HG03460 (cell line): ENCODE measurements around the gene C15orf39.

Experiments used
- ATAC-seq: cut with Tn5 transposase; IDR thresholded peaks from one replicate; pipeline ENCODE4 v1.9.1; 2021; ENCODE audit not compliant: unreplicated experiment

Gene C15orf39

DNA sequence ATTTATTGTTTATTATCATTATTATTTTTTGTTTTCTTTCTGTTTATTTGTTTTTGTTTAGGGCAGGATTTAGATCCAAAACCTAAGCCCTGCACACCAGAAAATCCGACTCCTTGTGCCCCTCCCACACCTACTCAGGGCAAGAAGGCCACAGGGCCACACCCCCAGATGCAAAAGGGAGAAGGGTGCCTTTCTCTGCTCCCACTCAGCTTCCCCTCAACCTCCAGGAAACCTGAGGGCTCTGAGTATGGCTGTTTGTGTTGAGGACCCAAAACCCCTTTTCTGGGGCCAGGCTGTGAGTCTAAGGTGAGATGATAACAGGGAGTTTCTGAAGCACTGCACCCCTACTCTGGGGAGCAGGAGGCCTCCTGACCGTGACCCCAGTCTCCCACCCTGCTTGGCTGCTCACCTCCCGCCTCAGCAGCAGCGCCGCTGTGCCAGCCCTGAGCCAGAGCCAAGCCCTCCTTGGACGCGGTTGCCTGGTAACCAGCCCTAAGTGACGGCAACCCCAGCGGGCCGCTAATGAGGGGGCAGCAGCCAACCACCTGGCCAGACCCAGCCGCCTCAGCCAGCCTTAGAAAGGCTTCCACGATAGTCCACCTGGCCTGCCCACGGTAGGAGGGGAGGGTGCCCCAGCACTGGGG lies 6.4 kb upstream of the C15orf39 start:
- ATAC-seq: no peak

DNA sequence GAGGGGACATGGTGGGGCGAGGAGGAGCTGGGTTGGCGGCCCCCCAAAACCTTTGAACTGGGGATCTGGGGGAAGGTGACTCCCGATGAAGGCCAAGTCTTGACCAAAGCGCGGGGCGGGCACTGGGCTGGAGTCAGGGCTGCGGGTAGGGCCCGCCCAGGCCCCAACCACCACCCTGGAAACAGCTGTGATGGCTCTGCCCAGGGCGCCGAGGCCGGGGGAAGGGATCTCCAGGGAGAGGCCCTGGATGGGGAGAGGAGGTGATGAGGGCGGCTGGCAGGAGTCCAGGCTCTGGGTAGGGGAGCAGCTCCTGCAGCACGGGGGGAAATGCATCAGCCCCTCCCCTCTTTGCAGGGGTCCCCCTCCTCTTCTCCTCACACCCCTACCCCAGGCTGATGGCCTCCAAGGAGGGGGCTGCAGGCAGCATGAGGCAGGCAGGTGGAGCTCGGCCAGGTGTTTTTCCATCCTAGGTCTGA lies 5.9 kb upstream of the C15orf39 start:
- no peak for ATAC-seq

GRCh38 chr15:75197062-75197630 lies 4.5 kb upstream of the C15orf39 start:
- ATAC-seq: no peak

GRCh38 chr15:75198560-75199356 lies 2.9 kb upstream of the C15orf39 start:
- ATAC-seq: no peak

DNA sequence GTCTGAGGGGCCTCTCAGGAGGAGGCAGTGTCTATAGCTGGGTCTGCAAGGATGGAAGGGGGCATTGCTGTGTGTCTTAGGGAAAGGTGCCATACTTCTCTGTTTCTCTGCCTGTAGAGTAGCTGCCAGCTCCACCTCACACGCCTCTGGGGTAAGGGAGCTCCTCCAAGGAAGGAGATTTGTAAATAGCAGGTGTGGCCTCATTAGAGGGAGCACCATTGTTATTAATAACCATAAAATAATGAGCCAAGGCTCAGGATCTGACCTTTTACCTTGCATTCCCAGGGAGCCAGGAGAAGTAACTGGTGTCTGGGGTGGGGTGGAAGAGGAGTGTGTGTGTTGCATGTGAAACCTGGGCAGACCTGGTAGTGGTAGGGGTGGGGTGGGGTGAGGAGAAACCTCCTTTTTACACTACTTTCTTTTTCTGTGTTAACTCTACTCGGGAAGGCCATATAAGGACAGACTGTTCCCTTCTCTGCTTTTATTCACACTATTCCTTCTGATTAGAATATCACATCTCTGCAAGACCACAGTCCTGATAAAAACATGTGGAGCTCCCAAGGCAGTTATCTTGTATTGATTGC lies 2.2 kb upstream of the C15orf39 start:
- no peak for ATAC-seq

DNA sequence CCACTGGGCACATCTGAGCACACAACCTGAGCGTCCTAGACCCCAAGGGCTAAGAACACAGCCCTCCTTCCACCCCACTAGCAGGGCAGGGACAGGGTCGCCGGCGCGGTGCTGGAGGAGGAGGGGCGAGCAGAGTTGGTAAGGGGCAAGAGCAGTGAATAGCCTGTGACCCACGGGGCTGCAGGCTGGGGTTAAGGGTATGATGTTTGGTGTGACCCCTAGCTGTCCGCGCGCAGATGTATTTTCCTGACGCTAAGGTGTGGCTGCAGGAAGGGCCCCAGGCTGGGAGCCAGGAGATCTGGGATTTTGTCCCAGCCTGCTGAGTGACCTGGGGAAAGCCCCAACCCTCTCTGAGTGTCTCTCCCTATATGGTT lies 1.3 kb upstream of the C15orf39 start:
- no peak for ATAC-seq

DNA sequence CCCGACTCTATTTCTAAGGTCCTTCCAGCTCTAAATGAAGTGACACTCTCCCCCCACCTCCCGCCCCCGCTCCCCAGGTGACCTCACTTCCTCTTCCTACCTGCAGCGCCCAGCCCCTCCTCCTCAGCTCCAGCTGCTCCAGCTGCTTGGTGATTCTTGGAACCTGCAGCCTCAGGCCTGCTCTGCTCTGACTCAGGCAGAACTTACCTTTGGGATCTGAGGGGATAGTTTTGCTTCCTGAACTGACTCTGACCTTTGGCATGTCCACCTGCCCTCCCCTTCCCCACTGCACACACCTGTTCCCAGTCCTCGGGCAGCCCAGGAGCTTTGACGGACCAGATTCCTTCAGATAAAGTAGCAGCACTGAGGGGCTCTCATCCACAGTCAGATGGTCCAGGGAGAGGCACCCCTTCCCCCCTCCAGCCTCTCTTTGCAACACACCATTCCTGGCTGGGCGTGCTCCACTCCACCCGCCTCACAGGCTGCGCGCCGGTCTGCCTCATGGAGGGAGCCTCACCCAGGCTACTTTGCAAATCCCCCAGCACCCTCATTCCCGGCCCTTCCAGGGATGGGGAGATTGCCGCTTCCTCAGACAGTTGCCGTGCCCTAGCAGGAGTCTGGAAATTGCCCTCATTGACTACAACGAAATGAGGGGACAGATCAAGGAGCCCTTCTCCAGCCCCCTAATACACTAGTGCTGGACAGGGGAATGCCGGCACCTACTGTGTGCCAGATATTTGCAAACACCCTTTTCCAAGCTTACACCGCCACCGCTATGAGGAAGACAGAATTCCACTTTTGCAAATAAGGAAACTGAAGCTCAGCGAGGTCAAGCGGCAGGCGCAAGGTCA lies 692 bp upstream of the C15orf39 start:
- no peak for ATAC-seq

DNA sequence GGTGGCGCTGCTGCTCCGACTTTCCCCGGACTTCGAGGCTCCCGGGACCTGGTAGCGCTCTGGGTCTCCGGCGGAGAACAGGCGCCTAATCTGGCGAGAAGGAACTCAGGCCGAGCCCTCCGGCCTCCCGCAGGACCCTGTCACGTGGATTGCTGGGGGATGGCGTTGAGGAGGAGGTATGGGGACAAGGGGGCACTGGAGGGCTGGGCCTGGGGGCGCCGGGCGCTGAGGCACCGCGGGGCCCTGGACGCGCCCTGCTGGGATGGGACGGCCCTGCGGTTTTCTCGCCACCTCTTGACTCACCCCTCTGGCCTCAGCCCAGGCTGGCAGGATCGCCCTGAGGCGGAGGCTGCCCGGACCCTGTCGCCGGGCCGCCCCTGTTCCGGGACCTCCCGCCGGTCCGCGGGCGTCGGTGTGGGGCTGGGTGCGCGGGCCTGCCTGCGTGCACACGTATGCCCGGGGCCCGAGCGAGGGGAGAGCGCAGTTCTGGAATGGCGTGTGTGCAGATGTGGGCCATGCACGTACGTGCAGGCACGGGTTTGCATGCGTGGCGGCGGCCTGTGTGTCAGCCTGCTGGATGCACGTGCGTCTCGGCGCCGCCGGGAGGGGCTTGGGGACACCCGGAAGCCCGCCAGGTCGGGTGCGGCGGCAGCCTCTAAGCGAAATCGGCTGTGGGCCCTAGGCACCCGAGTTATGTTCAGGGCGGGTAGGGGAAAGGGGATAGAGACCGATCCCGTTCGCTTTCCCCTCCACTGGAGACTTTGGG lies 752 bp downstream of the C15orf39 start:
- peak; percentile 30 for ATAC-seq

DNA sequence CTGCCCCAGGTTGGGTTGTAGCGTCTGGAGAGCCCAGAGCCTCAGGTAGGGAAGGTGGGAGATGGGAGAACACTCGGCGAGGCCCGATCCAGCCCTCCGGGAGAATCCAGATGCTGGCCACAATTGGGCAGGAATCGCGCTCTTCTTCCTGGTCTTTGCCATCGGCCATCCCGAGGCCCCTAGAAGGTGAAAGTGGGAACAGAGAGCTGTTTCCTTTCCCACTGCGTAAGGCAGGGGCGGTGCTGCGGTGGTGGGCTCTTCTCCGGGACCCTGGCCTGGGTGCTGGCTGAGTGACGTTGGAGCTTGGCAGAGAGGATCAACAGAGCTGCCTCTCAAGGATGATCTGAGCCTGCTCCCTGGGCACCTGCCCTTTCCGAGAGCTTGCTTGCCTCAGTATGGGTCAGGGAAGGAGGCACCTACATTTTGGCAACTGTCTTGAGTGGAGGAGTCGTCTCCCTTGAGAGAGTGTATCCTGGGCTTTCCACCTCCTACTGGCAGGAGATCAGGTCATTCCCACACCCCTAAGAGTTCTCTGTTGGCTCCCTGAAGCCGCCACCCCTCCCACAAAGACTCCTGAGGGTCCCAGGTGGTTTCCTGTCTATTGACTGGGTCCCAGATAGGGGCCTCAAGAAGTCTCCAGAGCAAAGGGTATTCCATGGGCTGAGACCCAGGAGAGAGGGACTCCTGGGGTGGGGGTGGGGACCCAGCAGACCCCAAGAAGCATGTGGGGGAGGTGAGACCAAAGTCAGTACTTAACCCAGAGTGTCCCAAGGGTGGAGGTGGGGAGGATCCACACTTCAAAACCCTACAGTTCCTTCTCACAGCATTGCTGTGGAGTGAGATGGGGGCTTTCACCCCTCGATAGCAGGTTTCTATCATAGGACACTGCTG lies 1.6 kb downstream of the C15orf39 start:
- ATAC-seq: no peak

DNA sequence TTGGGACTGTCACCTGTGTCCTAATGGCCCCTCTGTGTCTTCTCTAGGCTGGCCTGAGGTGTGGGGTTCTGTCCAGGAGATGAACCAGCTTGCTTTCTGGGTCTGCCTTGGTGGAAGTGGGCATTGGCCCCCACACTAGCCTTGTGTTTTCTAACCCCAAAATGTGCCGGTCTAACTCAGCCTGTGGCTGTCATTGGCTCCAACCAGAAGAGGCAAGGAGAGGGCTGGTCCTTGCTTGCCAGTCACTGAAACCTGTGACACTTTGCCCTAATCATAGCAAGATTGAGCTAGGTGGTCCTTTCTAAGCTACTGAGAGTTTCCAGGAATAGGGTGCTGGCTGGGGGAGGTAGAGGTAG lies 2.2 kb downstream of the C15orf39 start:
- no peak for ATAC-seq

DNA sequence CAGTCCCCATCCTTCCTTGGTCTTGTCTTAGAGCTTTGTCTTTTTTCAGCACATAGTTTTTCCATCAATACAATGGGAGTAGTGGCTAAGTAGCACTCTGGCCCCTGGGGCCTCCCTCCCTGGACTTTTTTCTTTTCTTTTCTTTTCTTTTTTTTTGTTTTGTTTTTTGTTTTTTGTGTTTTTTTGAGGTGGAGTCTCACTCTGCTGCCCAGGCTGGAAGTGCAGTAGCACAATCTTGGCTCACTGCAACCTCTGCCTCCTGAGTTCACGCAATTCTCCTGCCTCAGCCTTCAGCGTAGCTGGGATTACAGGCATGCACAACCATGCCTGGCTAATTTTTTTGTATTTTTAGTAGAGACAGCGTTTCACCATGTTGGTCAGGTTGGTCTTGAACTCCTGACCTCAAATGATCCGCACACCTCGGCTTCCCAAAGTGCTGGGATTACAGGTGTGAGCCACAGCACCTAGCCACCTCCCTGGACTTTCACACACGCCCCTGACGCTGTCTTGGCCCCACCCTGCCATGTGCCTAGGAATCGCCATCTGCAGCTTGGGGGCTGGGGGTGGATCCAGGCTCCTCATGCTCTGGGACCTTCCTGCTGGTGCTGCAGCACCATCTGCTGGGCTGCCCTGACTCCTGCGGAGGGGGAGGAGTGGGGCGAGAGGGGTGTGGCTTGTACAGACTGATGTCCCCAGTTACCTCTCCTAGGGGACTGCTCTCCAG lies 2.8 kb downstream of the C15orf39 start:
- ATAC-seq: no peak

- ATAC-seq: no peak
Measured at GRCh38 chr15:75205064-75205395, 3.3 kb downstream of the C15orf39 start.

- ATAC-seq: no peak
Measured at GRCh38 chr15:75206006-75206405, 4.3 kb downstream of the C15orf39 start.

DNA sequence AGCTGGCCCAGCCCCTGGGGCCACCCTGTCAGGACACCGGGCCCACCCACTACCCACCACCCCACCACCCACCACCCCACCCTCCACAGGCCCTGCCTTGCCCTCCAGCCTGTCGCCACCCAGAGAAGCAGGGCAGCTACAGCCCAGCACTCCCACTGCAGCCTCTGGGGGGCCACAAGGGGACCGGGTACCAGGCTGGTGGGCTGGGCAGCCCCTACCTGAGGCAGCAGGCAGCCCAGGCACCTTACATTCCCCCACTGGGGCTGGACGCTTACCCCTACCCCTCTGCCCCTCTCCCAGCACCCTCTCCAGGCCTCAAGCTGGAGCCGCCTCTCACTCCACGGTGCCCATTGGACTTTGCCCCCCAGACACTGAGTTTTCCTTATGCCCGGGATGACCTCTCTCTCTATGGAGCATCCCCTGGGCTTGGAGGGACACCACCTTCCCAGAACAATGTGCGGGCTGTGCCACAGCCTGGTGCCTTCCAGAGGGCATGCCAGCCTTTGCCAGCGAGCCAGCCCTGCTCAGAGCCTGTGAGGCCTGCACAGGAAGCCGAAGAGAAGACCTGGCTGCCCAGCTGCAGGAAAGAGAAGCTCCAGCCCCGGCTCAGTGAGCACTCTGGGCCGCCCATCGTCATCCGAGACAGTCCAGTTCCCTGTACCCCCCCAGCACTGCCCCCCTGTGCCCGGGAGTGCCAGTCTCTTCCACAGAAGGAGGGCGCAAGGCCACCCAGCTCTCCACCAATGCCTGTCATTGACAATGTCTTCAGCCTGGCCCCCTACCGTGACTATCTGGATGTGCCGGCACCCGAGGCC lies 5.3 kb downstream of the C15orf39 start:
- no peak for ATAC-seq

- ATAC-seq: no peak
Measured at GRCh38 chr15:75207618-75208500, 6.2 kb downstream of the C15orf39 start.

DNA sequence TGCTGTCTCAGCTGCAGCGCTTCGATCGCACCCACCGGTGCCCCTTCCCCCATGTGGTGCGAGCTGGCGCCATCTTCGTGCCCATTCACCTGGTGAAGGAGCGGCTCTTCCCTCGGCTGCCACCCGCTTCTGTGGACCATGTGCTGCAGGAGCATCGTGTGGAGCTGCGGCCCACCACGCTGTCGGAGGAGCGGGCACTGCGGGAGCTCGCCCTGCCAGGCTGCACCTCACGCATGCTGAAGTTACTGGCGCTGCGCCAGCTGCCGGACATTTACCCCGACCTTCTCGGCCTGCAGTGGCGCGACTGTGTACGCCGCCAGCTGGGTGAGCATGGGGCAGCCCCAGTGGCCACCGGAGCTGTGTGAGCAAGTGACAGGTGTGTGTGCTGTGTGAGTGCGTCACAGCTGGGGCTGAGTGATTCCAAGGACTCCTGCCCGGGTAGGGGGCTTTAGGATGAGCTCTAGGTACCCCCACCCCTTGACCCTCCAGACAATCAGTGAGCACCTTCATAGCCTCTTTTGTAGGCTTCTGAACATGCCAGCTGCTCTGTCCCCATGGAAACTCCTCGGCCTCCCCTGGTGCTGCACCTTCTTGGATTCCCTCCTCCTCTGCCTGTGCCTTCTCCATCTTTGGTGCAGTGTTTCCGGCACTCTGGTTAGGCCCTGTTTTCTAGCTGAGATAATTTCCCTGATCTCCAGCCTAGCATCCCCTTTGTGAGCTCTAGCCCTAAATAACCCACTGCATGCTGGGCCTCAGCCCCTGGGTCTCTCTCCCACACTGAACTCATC lies 7.0 kb downstream of the C15orf39 start:
- ATAC-seq: no peak
